HG03025 (cell line): ENCODE measurements around the gene SAMD3.
A peak's percentile ranks its signal among the peaks of the same experiment; 100 is the strongest.
"Not testable (repeated sequence)": the region's sequence is repeated elsewhere in the genome, so short reads cannot be mapped to it uniquely, and the experiment has no call there.

Experiments
- ATAC-seq: cut with Tn5 transposase; IDR thresholded peaks from one replicate; pipeline ENCODE4 v1.9.1; 2021; ENCODE audit warnings: mild to moderate bottlenecking, moderate library complexity; ENCODE audit not compliant: unreplicated experiment, low FRiP score

SAMD3 gene

GRCh38 chr6:130138116-130138908 is 84.4 kb downstream of the SAMD3 start:
- ATAC-seq = peak; percentile 66

- no peak for ATAC-seq
Measured at GRCh38 chr6:130136798-130137197, 86.0 kb downstream of the SAMD3 start.

- ATAC-seq = no peak
Measured at GRCh38 chr6:130134582-130134981, 88.2 kb downstream of the SAMD3 start.

GRCh38 chr6:130132286-130132701 is 90.5 kb downstream of the SAMD3 start:
- peak; percentile 89 for ATAC-seq

- ATAC-seq = no peak
Measured at GRCh38 chr6:130129762-130130246, 92.9 kb downstream of the SAMD3 start.

- ATAC-seq = no peak
Measured at GRCh38 chr6:130128326-130128725, 94.4 kb downstream of the SAMD3 start.

- no peak for ATAC-seq
Measured at GRCh38 chr6:130127195-130127594, 95.6 kb downstream of the SAMD3 start.

- no peak for ATAC-seq
Measured at GRCh38 chr6:130122243-130122642, 100.5 kb downstream of the SAMD3 start.

GRCh38 chr6:130120731-130121130 is 102.0 kb downstream of the SAMD3 start:
- ATAC-seq = no peak

GRCh38 chr6:130119211-130119610 is 103.5 kb downstream of the SAMD3 start:
- no peak for ATAC-seq

- no peak for ATAC-seq
Measured at GRCh38 chr6:130118236-130118635, 104.5 kb downstream of the SAMD3 start.

GRCh38 chr6:130117187-130117701 is 105.5 kb downstream of the SAMD3 start:
- not testable (repeated sequence) for ATAC-seq

- peak; percentile 42 for ATAC-seq
Measured at GRCh38 chr6:130116273-130116672, 106.5 kb downstream of the SAMD3 start.

- peak; percentile 90 for ATAC-seq
Measured at GRCh38 chr6:130115036-130115435, 107.7 kb downstream of the SAMD3 start.

- no peak for ATAC-seq
Measured at GRCh38 chr6:130113201-130113710, 109.5 kb downstream of the SAMD3 start.

- no peak for ATAC-seq
Measured at GRCh38 chr6:130111031-130111430, 111.7 kb downstream of the SAMD3 start.

GRCh38 chr6:130107710-130108109 is 115.0 kb downstream of the SAMD3 start:
- no peak for ATAC-seq

GRCh38 chr6:130105996-130106704 is 116.6 kb downstream of the SAMD3 start:
- ATAC-seq = peak; percentile 94

GRCh38 chr6:130099119-130099518 is 123.6 kb downstream of the SAMD3 start:
- no peak for ATAC-seq

GRCh38 chr6:130098317-130098716 is 124.4 kb downstream of the SAMD3 start:
- ATAC-seq = no peak
